ENCODE data around the gene PRKCE. TPM values are rescaled to one million over a fixed set of nuclear protein-coding genes. Genes with fewer than 3 reads are reported as not detected.

PRKCE gene
- total RNA-seq, 4 donors from 2014 or later = 5.9 to 21.2 (median 18.5) TPM

GRCh38 chr2:46076875-46077274 lies 425.4 kb downstream of the PRKCE start:
- H3K9me3 ChIP-seq = no peaks in the 10 kb centered on the region
- no peak overlapping the region for H3K4me3 ChIP-seq
- no peak for TF ChIP-seq CTCF (IDR thresholded peaks at IDR 0.05)
- H3K27ac ChIP-seq = peak overlapping the region in 1 of 4 donors; percentile 10
- H3K36me3 ChIP-seq = peaks cover 0 to 5% of the 10 kb centered on the region in 2 donors
- 82 to 97% methylated on average over 5 to 7 of the region's 7 CpGs for WGBS, 2 donors (ENCODE audit: low coverage in 1 of 2)
- no peaks in the 10 kb centered on the region for H3K4me1 ChIP-seq
- no peak for ATAC-seq
- no peaks in the 10 kb centered on the region for H3K27me3 ChIP-seq

- peaks cover 0 to 5% of the 10 kb centered on the region in 2 donors for H3K36me3 ChIP-seq
- H3K9me3 ChIP-seq = no peaks in the 10 kb centered on the region
- no peak overlapping the region for H3K27ac ChIP-seq
- no peak for ATAC-seq
- TF ChIP-seq CTCF (IDR thresholded peaks at IDR 0.05) = no peak
- TF ChIP-seq POLR2AphosphoS5 (IDR thresholded peaks at IDR 0.05) = no peak
- no peak for TF ChIP-seq EP300 (IDR thresholded peaks at IDR 0.05)
- TF ChIP-seq POLR2A (IDR thresholded peaks at IDR 0.05) = no peak
- no peaks in the 10 kb centered on the region for H3K4me1 ChIP-seq
- H3K27me3 ChIP-seq = no peaks in the 10 kb centered on the region
- H3K4me3 ChIP-seq = no peak overlapping the region
Observed at GRCh38 chr2:46077522-46078107, 426.1 kb downstream of the PRKCE start.

GRCh38 chr2:46079985-46080560 lies 428.6 kb downstream of the PRKCE start:
- H3K4me3 ChIP-seq = no peak overlapping the region
- H3K36me3 ChIP-seq = peaks cover 0 to 5% of the 10 kb centered on the region in 2 donors
- WGBS, 2 donors (ENCODE audit: low coverage in 1 of 2) = 60 to 85% methylated on average over 1 to 4 of the region's 4 CpGs
- TF ChIP-seq POLR2A (IDR thresholded peaks at IDR 0.05) (no peak), EP300 (IDR thresholded peaks at IDR 0.05) (no peak), CTCF (IDR thresholded peaks at IDR 0.05) (no peak), POLR2AphosphoS5 (IDR thresholded peaks at IDR 0.05) (no peak)
- no peaks in the 10 kb centered on the region for H3K27me3 ChIP-seq
- no peak for ATAC-seq
- no peak overlapping the region for H3K27ac ChIP-seq
- H3K4me1 ChIP-seq = no peaks in the 10 kb centered on the region
- no peaks in the 10 kb centered on the region for H3K9me3 ChIP-seq

DNA sequence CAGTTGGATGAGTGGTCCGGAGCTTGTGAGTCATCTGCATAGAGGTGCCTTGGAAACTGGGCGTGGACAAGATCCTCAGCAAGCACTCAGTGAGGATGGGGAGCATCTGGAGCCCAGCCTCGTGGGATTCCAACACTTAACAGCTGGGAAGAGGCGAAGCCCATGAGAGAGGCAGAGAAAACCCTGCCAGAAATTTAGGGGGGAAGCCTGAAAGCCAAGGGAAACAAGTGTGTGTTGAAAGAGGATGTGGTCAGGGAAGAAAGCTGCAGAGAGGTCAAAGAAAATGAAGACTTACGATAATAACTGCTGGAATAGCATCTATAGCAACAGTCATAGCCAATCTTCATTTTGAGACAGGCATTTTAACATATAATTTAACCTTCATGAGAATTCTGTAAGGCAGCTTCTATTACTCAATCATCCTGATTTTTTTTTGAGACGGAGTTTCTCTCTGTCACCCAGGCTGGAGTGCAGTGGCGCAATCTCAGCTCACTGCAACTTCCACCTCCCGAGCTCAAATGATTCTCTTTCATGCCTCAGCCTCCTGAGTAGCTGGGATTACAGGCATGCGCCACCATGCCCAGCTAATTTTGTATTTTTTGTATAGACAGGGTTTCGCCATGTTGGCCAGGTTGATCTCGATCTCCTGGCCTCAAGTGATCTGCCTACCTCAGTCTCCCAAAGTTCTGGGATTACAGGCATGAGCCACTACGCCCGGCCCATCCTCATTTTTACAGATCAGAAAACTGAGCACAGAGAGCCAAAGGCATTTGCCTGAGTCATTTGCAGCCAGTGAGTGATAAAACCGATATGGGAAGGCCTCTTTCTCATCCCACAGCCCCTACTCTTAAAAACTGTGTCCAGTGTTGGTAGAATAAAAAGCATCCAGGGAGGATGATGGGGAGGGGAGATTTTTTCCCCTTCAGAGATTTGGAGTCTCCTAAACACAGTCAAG lies 431.3 kb downstream of the PRKCE start:
- H3K9me3 ChIP-seq = no peaks in the 10 kb centered on the region
- H3K4me1 ChIP-seq = no peaks in the 10 kb centered on the region
- peak; percentile 38 for ATAC-seq
- H3K27me3 ChIP-seq = no peaks in the 10 kb centered on the region
- peak overlapping the region in 1 of 4 donors; percentile 8 for H3K27ac ChIP-seq
- H3K36me3 ChIP-seq = peaks cover 0 to 18% of the 10 kb centered on the region in 2 donors
- no peak for TF ChIP-seq EP300 (IDR thresholded peaks at IDR 0.05)
- no peak for TF ChIP-seq POLR2A (IDR thresholded peaks at IDR 0.05)
- TF ChIP-seq POLR2AphosphoS5 (IDR thresholded peaks at IDR 0.05) = no peak
- no peak for TF ChIP-seq CTCF (IDR thresholded peaks at IDR 0.05)
- H3K4me3 ChIP-seq = no peak overlapping the region
- WGBS, 2 donors (ENCODE audit: low coverage in 1 of 2) = 73 to 87% methylated on average over 12 of the region's 14 CpGs
